IMR-90 (cell line): Measurements from ENCODE around the gene ITCH.

Source experiments
- CEBPB ChIP-seq: IDR thresholded peaks from 2 replicates; pipeline ENCODE4 v1.6.1; 2012; ENCODE audit warnings: low read depth, low read length, improper control_type of control experiment
- CTCF ChIP-seq: conservative IDR thresholded peaks from 2 replicates; pipeline ENCODE4 v1.5.1; 2012; ENCODE audit warnings: mild to moderate bottlenecking, low read depth, low read length, improper control_type of control experiment
- MAZ ChIP-seq: IDR thresholded peaks from 2 replicates; pipeline ENCODE4 v1.6.1; 2012; ENCODE audit warnings: low read depth, mild to moderate bottlenecking, low read length, improper control_type of control experiment, moderate library complexity, borderline replicate concordance
- NFE2L2 ChIP-seq: fragments of 150-350 bp; IDR thresholded peaks from 2 replicates; pipeline ENCODE4 v1.6.1; 2016; ENCODE audit warnings: low read depth, mild to moderate bottlenecking, low read length
- POLR2A ChIP-seq: IDR thresholded peaks from 2 replicates; pipeline ENCODE4 v1.6.1; 2012; ENCODE audit warnings: mild to moderate bottlenecking, low read depth, low read length
- RAD21 ChIP-seq: IDR thresholded peaks from 2 replicates; pipeline ENCODE4 v1.6.1; 2012; ENCODE audit warnings: low read length, improper control_type of control experiment
- RCOR1 ChIP-seq: IDR thresholded peaks from 2 replicates; pipeline ENCODE4 v1.6.1; 2012; ENCODE audit warnings: mild to moderate bottlenecking, low read length, improper control_type of control experiment; ENCODE audit not compliant: insufficient replicate concordance
- TF ChIP-seq, protein P1 (sequence below): fragments of 150-350 bp; IDR thresholded peaks from 2 replicates; pipeline ENCODE4 v1.6.1; 2016; ENCODE audit warnings: low read depth, mild to moderate bottlenecking, low read length, moderate library complexity, borderline replicate concordance
- TF ChIP-seq, protein P2 (sequence below): fragments of 150-350 bp; IDR thresholded peaks from 2 replicates; pipeline ENCODE4 v1.6.1; 2017; ENCODE audit warnings: mild to moderate bottlenecking, antibody characterized with exemption, low read length, low read depth

DNA sequence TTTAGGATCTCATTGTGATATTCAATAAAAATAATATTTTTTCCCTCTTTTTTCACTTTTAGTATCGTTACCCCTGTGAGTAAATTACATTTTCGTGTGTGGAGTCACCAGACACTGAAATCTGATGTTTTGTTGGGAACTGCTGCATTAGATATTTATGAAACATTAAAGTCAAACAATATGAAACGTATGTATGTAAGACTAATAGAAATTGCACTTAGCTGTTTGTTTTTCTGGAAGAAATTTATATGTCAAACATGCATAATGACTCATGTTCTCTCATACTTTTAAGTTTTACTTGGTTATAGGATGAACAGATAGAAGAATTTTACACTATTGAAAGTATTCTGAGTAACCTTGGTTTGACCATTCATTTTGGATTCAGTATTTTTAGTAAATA is 49.4 kb downstream of the ITCH start:
- TF ChIP-seq, protein P1, sequence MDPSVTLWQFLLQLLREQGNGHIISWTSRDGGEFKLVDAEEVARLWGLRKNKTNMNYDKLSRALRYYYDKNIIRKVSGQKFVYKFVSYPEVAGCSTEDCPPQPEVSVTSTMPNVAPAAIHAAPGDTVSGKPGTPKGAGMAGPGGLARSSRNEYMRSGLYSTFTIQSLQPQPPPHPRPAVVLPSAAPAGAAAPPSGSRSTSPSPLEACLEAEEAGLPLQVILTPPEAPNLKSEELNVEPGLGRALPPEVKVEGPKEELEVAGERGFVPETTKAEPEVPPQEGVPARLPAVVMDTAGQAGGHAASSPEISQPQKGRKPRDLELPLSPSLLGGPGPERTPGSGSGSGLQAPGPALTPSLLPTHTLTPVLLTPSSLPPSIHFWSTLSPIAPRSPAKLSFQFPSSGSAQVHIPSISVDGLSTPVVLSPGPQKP, result no peak
- TF ChIP-seq CTCF, result no peak
- TF ChIP-seq POLR2A, result no peak
- TF ChIP-seq, protein P2, sequence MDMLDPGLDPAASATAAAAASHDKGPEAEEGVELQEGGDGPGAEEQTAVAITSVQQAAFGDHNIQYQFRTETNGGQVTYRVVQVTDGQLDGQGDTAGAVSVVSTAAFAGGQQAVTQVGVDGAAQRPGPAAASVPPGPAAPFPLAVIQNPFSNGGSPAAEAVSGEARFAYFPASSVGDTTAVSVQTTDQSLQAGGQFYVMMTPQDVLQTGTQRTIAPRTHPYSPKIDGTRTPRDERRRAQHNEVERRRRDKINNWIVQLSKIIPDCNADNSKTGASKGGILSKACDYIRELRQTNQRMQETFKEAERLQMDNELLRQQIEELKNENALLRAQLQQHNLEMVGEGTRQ, result no peak
- TF ChIP-seq CEBPB, result no peak
- no peak for TF ChIP-seq RAD21
- TF ChIP-seq MAZ, result no peak
- no peak for TF ChIP-seq RCOR1
- no peak for TF ChIP-seq NFE2L2
